Putamen (tissue), 1 donor: ENCODE data around the gene ATRN.
A peak's percentile ranks its signal among the peaks of the same experiment; 100 is the strongest.
"Not testable (repeated sequence)": the region's sequence is repeated elsewhere in the genome, so short reads cannot be mapped to it uniquely, and the experiment has no call there.

Source experiments
- DNase-seq: peaks from one replicate; pipeline ENCODE4 v3.0.0-alpha.2; 2016; ENCODE audit warnings: low spot score

The ATRN gene

DNA sequence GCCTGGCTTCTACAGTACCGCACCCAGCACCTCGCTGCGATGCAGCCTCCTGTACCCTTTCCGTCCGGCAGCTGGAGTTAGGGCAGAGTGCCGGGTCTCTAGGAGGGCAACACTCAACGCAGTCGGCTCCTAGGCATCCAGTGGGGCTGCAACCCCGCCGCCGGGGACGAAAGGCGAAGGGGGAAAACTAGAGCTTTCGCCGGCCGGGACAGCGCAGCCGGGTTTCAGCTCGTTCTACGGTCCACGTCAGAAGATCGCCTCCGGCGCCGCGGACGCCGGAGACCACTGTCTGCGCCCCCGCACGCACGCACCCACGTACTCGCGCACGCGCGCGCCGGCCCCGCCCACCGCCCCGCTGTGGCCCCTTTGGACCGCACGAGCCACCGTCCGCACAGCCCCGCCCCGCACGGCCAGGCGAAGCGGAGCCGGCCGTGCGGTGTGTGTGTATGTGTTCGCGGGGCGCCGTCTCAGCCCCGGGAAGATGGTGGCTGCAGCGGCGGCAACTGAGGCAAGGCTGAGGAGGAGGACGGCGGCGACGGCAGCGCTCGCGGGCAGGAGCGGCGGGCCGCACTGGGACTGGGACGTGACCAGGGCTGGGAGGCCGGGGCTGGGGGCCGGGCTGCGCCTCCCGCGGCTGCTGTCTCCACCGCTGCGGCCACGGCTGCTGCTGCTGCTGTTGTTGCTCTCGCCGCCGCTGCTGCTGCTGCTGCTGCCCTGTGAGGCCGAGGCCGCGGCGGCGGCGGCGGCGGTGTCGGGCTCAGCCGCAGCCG lies at the start of gene ATRN:
TSS of gene ATRN (plus strand) at position 392 of the 770 bp plus-strand sequence. CDS start at position 482, 90 bp downstream.
- DNase-seq: peak; percentile 83

DNA sequence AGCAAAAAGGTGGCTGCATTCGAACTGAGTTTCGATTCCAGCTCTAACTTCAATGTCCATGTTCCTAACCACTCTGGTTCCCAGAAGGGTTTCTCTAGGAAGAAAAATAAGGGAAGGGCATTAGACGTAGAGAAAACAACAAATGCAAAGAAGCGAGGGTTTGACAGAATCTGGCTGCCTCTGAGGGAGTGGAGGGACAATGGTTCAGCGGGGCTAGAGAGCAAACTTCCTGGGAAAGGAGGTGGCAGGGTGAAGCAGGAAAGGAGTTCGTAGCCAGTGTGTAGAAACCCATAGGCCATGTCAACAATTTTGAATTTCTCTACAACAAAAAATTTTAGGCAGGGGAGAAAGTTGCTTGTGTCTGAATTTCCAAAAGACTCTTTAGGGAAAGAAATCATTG lies 48.8 kb upstream of the ATRN start:
- no peak for DNase-seq

DNA sequence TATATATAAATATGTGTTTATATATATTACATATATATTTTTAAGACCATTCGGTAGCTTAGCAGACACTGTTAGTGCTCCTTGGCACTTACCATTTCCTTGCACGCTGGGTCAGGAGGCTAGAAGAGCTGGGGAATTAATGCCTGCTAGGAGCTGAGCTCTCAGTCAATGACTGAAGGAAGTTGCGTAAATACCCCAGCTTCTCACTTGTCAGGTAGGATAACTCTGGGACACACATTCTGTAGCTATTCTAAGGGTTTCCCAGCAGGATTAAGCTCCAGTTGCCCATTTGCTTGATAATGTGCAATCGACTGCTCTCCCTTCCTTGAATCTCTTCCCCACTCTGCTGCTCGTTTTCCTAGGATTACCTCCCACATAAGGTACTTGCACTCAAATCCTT lies 47.7 kb upstream of the ATRN start:
- DNase-seq: no peak

DNA sequence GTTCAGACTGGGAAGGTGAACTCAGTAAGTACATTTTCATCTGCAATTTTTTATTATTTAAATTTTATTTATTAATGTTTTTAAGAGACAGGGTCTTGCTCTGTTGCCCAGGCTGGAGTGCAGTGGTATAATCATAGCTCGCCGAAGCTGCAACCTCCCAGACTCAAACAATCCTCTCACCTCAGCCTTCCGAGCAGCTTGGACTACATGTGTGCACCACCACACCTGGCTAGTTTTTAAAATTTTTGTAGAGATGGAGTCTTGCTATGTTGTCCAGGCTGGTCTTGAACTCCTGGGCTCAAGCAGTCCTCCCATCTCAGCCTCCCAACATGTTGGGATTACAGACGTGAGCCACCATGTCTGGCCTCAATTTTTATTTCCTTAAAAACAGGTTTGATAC lies 44.1 kb upstream of the ATRN start:
- DNase-seq: not testable (repeated sequence)

DNA sequence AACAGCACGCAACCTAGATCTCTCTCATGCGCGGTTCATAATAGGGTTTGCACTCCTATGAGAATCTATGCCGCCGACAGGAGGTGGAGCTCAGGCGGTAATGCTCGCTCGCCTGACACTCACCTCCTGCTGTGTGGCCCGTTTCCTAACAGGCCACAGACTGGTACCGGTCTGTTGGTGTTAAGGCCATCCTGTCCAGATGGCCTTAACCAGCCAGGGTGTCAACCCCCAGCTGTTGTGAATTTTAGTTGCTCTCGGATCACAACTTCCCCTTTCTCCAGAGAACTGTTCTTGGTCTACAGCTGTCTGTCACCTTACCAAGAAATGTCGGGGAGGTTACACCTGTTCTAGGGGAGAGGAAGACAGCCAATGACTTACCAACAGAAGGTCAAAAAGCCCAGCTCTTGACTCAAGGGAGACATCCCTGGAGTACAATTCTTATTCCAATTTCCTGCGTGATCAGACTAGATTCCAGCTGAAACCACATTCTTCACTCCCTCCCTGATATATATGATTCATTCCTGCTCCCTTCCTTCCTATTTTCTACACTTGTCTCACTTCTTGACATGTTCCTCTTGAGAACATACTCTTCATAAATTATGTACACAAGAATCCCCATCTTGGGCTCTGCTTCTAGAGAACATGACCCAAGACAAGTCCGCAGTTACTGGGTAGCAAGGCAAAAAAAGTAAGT lies 40.3 kb upstream of the ATRN start:
- DNase-seq: no peak

DNA sequence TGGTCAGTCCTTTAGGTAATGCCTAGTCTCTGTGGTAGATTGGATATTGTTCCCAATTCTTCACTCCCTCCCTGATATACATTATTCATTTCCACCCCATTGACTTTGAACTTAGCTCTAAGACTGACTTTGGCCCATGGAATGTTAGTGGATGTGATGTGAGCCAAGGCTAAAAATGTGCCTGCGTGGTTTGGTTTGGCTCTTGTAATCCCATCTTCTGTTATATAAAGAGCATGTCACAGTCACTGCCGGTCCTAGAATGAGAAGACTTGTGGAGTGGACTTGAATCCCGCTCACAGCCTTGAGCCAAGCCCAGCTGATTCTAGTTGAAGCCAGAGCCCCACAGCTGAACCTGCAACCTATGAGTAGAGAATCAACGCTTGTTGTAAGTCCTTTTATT lies 39.7 kb upstream of the ATRN start:
- no peak for DNase-seq

DNA sequence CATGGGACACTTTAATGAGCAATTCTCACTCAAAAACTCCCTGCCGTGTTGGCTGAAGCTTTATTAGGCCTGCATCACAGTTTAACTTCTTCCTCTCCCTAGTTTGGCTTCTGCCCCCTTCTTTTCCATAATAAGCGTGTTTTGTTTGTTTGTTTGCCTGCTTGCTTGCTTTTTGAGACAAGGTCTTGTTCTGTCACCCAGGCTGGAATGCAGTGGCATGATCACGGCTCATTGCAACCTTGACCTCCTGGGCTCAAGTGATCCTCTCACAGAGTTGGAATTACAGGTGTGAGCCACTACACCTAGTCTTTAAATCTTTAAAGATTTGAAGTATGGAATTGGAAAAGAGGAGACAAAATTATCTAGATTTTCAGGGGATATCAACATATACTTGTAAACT lies 38.0 kb upstream of the ATRN start:
- no peak for DNase-seq

DNA sequence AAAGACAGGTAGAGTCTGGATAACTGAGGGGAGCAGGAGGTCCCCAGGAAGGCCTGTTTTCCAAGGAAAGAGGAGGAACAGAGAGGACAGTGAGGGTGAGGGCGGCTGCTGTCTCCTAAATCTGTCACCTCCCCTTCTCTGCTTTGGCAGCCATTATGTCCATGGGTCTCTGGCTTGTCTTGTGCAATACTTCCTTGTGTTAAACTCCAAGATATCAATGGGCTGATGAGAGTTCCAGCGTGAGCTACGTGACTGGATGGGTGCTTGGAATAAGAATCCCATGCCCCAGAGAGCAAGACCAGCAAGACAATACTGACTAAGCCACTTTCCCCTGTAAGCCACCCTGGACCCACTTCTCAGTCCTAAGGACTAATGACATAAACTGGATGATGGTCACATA lies 37.1 kb upstream of the ATRN start:
- DNase-seq: no peak

DNA sequence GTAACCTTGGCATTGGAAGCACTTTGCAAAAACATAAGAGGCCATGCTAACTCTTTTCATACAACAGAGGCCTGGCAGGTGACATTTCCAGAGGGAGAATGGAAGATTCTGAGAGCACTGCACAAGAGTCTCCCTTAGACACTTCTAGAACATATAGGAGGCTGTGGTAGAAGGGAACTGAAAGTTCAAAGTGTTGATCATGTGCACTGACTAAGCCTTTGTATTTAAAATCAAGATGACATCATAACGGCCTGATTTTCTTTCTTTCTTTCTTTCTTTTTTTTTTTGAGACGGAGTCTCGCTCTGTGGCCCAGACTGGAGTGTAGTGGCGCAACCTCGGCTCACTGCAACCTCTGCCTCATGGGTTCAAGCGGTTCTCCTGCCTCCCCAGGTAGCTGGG lies 36.6 kb upstream of the ATRN start:
- no peak for DNase-seq

DNA sequence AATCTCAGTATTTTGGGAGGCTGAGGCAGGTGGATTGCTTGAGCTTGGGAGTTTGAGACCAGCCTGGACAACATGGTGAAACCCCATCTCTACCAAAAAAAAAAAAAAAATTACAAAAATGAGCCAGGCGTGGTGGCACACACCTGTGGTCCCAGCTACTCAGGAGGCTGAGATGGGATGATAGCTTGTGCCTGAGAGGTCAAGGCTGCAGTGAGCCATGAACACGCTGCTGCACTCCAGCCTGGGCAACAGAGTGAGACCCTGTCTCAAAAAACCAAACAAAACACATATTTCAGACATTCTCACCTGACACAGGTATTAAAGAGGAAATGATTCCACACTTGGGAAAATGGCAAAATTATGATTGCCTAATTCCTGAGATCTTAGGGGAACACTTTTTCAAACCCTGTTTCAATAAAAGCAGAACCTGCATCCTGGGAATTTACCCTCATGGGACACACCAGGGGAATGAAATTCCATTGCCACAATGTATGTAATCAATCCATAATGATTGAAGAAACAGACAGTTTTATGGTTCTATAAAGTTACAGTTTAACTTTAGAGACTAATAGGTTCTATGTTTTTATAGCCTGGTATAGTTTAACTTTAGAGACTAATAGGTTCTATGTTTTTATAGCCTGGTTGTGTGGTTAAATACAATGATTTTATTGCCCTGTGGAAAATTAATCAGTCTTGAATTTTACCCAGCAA lies 33.8 kb upstream of the ATRN start:
- DNase-seq: no peak

DNA sequence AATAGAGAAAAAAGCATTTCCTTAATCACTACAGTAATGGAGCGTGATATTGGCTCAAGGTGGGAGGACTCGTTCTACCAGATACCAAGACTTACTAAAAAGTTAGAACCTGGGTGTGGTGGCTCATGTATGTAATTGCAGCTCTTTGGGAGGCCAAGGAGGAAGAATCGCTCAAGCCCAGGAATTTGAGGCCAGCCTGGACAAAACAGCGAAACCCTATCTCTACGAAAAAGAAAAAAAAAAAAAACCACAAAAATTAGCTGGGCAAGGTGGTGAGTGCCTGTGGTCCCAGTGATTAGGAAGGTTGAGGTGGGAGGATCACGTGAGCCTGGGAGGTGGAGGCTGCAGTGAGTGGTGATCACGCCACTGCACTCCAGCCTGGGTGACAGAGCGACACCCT lies 24.0 kb upstream of the ATRN start:
- DNase-seq: no peak

DNA sequence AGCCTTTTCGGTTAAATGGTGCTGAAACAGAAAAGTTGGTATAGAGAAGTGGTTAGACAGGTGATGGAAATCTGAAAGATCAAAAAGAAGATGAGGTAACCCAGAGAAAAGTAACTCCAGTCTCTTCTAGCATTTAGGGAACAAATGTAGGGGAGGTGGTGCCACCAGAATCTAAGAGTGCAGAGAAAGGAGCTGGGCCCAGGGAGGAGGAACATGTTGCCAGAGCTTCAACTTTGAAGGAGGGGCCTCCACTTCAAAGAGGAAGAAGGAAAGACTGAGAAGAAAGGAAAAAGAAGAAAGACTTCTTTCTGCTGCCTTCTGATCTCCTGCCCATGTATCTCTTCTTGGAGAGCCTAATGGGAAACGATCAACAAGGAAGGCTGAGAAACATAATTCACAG lies 23.5 kb upstream of the ATRN start:
- DNase-seq: no peak

DNA sequence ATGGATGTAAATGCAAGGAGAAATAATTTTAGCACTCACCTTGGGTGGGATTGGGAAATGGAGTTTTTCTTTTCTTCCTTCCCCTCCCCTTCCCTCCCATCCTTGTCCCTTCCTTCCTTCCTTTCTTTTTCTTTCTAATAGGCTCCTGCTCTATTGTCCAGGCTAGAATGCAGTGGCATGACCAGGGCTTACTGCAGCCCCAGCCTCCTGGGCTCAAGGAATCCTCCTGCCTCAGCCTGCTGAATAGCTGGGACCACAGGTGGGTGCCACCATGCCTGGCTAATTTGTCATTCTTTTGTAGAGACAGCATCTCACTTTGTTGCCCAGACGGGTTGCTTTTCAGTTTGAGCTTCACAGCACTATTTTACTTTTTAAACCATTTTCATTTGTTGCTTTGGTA lies 21.5 kb upstream of the ATRN start:
- no peak for DNase-seq

DNA sequence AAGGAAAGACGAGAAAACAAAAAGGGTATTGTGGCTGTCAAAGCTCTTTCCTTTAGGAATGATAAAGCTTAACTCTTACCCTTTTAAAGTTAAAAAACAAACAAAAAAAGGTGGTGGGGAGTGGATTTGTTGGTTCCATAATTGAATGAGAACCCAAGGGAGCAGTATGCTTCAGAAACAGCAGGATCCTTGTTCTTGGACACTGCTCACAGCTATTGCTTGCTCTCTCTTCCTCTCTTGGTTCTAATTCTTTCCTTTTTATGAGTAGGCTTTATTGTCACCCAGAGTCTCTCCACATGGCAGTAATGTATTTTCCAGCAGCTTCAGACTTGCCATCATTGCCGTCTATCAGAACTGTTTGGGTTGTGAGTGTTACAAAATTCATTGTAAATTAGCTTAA lies 18.7 kb upstream of the ATRN start:
- no peak for DNase-seq

DNA sequence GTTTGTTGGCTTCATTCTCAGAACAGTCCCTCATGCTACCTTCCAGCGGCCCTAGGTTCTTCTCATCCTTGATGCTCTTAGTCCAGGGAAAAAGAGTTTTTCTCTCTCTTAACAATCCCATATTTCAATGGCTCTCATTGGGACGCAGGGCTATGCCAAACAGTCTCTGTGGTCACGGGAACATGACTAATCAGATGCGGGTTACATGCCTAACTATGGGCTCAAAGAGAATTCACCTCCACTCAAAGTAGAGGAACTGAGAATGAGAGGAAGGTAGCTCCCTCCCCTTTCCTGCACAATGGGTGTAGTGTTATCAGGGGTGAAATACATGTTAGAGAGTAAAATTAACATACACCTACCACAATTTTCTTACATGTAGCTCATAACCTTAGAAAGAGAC lies 18.1 kb upstream of the ATRN start:
- DNase-seq: no peak

DNA sequence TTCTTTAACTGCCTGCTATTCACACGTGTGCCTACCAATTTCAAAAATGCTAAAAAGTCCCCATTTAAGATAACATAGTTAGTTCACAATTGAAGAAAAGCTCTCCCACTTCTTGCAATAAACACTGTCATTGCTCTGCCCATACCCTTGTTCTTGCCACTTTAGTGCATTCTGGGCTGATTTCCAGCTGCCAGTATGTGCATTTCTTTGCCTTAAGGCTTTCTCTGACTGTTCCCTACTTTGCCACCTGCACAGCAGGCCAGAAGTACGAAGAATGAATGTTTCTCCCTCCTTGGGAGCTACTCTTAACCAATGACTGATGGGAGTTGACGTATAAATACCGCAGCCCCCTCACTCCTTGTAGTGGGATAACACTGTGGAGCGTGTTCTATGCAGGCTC lies 16.0 kb upstream of the ATRN start:
- DNase-seq: no peak

DNA sequence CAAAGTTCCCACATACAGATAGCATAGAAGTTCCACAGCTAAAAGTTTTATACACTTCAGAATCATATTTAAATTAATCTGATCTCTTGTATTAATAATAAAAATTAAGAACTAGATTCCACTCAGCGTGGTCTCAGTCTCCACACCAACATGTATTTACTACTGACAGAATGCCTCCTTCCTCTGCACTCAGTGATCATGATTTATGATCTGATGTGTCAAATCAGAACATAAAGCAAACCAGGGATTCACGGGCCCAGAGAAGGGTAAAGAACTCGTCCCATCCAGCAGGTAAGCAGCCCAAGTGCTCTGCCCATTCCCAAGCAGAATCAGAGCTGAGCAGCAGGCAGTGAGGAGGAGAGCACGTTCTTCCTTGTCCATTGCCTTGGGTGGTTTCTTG lies 14.2 kb upstream of the ATRN start:
- no peak for DNase-seq

DNA sequence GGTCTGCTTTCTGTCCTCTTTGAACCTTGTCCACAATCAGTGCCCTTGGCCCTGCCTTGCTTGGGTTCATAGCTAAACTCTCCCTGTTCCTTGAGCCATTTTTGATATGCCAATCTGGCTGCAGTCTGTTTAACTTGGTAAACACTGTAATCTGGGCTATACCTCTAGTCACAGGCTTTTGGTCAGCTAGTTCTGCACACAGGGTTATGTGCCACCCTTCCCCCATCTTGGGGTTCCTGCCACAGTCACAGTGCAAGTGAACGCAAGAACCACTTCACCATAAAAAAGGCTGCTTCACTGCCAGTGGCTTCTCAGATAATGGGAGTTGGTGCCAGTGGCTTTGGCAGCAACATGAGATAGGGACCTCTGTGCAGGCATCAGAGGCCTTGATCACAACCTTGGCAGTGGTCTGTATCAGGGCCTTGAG lies 10.9 kb upstream of the ATRN start:
- DNase-seq: no peak

DNA sequence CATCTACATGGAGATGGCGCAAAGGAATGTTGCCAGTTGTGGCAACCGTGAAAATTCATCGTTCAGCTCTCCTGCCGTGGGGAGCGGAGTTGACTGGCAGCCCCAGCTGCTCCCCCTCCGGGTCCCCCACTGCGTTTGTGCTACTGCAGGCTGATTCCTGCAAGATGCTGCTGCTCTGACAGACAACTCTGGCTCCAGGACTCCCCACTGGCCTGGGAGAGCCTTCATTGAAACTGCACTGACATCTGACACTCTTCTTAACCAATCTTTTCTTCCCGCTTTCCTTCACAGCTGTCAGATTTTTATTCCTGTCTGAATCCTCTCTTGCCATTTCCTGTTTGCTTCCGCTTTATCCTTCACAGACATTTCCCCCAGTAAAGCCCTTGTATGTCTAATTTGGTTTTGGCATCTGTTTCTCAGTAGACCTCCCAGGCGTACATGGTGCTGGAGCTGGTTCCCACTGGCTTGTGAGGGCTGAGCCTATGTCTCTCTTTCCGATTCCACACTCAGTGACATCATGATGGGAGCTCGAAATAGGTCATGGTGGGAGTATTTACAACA lies 9.5 kb upstream of the ATRN start:
- DNase-seq: no peak

DNA sequence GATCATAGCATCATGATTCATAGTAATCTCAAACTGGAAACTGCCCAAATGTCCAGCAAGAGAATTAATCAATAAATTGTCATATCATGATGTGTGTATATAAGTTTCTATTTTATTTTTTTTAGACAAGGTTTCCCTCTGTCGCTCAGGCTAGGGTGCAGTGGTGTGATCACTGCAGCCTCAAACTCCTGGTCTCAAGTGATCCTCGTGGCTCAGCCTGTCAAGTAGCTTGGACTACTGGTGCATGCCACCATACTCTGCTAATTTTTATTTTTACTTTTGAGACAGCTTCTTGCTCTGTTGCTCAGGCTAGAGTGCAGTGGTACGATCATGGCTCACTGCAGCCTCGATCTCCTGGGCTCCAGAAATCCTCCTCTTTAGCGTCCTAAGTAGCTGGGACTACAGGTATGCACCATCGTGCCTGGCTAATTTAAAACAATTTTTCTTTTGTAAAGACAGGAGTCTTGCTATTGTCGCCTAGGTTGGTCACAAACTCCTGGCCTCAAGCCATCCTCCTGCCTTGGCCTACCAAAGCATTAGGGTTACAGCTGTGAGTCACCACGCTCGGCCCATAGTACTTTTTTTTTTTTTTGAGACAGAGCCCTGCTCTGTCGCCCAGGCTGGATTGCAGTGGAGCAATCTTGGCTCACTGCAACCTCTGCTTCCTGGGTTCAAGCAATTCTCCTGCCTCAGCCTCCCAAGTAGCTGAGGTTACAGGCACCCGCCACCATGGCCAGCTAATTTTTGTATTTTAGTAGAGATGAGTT lies 8.7 kb upstream of the ATRN start:
- DNase-seq: no peak

DNA sequence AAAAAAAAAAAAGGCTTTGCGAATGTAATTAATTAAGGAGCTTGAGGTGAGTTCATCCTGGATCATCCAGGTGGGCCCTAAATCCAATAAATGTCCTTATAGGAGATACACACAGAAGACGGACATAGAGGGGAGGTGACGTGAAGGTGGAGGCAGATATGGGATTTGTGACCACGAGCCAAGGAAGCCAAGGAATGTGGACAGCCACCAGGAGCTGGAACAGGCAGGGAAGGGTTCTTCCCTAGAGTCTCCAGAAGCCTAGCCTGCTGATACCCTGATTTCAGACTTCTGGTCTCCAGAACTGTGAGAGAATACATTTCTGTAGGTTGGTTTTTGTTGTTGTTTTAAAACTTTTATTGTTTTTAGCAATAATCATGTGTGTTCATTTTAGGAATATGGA lies 6.7 kb upstream of the ATRN start:
- no peak for DNase-seq

DNA sequence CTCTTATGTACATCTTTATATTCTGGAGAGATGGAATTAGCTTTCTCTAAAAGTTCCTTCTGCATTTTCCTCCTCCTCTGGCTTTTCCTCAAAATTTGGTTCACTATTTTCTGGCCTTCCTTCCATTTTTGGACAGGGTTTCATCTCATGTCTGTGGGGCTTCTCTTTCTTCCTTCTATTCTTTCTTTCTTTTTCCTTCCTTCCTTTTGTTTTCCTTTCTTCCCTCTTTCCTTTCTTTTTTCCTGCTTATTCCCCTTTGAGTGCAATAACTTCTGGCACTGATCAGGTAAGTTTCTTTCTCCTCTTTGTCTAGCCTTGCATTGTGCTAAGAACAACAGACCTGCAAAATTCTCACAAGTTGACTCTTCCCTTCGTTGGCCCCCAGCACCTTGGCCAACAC lies 5.5 kb upstream of the ATRN start:
- DNase-seq: no peak
